ENCODE data around the gene RECK.

DNA sequence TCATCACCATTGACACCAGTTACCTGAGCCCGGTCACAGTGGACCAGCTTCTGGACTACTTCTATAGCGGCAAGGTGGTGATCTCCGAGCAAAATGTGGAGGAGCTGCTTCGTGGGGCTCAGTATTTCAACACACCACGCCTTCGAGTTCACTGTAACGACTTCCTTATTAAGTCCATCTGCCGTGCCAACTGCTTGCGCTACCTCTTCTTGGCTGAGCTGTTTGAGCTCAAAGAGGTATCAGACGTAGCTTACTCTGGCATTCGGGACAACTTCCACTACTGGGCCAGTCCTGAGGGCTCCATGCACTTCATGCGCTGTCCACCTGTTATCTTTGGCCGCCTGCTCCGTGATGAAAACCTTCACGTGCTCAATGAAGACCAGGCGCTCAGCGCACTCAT, 133.0 kb downstream of the RECK start:
- TF ChIP-seq POLR2A (IDR thresholded peaks at IDR 0.05), result no peak
- TF ChIP-seq, protein P1, sequence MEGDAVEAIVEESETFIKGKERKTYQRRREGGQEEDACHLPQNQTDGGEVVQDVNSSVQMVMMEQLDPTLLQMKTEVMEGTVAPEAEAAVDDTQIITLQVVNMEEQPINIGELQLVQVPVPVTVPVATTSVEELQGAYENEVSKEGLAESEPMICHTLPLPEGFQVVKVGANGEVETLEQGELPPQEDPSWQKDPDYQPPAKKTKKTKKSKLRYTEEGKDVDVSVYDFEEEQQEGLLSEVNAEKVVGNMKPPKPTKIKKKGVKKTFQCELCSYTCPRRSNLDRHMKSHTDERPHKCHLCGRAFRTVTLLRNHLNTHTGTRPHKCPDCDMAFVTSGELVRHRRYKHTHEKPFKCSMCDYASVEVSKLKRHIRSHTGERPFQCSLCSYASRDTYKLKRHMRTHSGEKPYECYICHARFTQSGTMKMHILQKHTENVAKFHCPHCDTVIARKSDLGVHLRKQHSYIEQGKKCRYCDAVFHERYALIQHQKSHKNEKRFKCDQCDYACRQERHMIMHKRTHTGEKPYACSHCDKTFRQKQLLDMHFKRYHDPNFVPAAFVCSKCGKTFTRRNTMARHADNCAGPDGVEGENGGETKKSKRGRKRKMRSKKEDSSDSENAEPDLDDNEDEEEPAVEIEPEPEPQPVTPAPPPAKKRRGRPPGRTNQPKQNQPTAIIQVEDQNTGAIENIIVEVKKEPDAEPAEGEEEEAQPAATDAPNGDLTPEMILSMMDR (IDR thresholded peaks at IDR 0.05), result no peak
